ENCODE data around the gene IL17RE.

IL17RE gene

GRCh38 chr3:9876991-9877390 lies 25.7 kb upstream of the IL17RE start:
- H2AFZ ChIP-seq (ENCODE audit: low read depth, low read length): no peak overlapping the region
- no peak overlapping the region for H3K27ac ChIP-seq (ENCODE audit: low read length)
- H3K9ac ChIP-seq (ENCODE audit: low read length): no peak overlapping the region
- H3K36me3 ChIP-seq (replicated peaks; ENCODE audit: low read depth, low read length): no peaks in the 10 kb centered on the region
- no peak overlapping the region for H3K4me3 ChIP-seq (ENCODE audit: low read length)
- TF ChIP-seq, protein P1, sequence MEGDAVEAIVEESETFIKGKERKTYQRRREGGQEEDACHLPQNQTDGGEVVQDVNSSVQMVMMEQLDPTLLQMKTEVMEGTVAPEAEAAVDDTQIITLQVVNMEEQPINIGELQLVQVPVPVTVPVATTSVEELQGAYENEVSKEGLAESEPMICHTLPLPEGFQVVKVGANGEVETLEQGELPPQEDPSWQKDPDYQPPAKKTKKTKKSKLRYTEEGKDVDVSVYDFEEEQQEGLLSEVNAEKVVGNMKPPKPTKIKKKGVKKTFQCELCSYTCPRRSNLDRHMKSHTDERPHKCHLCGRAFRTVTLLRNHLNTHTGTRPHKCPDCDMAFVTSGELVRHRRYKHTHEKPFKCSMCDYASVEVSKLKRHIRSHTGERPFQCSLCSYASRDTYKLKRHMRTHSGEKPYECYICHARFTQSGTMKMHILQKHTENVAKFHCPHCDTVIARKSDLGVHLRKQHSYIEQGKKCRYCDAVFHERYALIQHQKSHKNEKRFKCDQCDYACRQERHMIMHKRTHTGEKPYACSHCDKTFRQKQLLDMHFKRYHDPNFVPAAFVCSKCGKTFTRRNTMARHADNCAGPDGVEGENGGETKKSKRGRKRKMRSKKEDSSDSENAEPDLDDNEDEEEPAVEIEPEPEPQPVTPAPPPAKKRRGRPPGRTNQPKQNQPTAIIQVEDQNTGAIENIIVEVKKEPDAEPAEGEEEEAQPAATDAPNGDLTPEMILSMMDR (IDR thresholded peaks at IDR 0.05; ENCODE audit: low read depth, low read length): no peak
- no peak for TF ChIP-seq EZH2phosphoT487 (IDR thresholded peaks at IDR 0.05; ENCODE audit: low read depth)
- no peaks in the 10 kb centered on the region for H3K27me3 ChIP-seq (ENCODE audit: low read depth, low read length)
- H3K9me3 ChIP-seq (ENCODE audit: insufficient read depth, low read length): no peaks in the 10 kb centered on the region
- peaks cover 4% of the 10 kb centered on the region; the same call in 1 of the 2 replicates for H3K4me1 ChIP-seq (ENCODE audit: low read length)
- no peak overlapping the region for H3K4me2 ChIP-seq (ENCODE audit: low read length)
- no peaks in the 10 kb centered on the region for H3K79me2 ChIP-seq (ENCODE audit: low read length)
- H4K20me1 ChIP-seq (ENCODE audit: insufficient read depth, low read length): no peaks in the 10 kb centered on the region

- H4K20me1 ChIP-seq (ENCODE audit: insufficient read depth, low read length): no peaks in the 10 kb centered on the region
- H3K79me2 ChIP-seq (ENCODE audit: low read length): no peaks in the 10 kb centered on the region
- no peak overlapping the region for H3K27ac ChIP-seq (ENCODE audit: low read length)
- H3K36me3 ChIP-seq (replicated peaks; ENCODE audit: low read depth, low read length): no peaks in the 10 kb centered on the region
- H3K4me1 ChIP-seq (ENCODE audit: low read length): peaks cover 4% of the 10 kb centered on the region; the same call in 1 of the 2 replicates
- H3K9me3 ChIP-seq (ENCODE audit: insufficient read depth, low read length): no peaks in the 10 kb centered on the region
- no peak overlapping the region for H2AFZ ChIP-seq (ENCODE audit: low read depth, low read length)
- H3K27me3 ChIP-seq (ENCODE audit: low read depth, low read length): no peaks in the 10 kb centered on the region
- TF ChIP-seq, protein P1 (IDR thresholded peaks at IDR 0.05; ENCODE audit: low read depth, low read length): no peak
- TF ChIP-seq EZH2phosphoT487 (IDR thresholded peaks at IDR 0.05; ENCODE audit: low read depth): no peak
- no peak overlapping the region for H3K4me2 ChIP-seq (ENCODE audit: low read length)
- no peak overlapping the region for H3K4me3 ChIP-seq (ENCODE audit: low read length)
- no peak overlapping the region for H3K9ac ChIP-seq (ENCODE audit: low read length)
Observed at GRCh38 chr3:9878700-9879099, 23.9 kb upstream of the IL17RE start.

GRCh38 chr3:9879830-9880549 lies 22.7 kb upstream of the IL17RE start, which contains the start of gene CIDEC:
Gene CIDEC (minus strand): TSS chr3:9880253. CDS start chr3:9878486, 1,767 bp downstream.
- Histone ChIP-seq H3K4me2 (ENCODE audit: low read length) (no peak within 1 kb of the TSS), H2AFZ (ENCODE audit: low read depth, low read length) (no peak within 1 kb of the TSS)

GRCh38 chr3:9881441-9881840 lies 21.2 kb upstream of the IL17RE start:
- H3K36me3 ChIP-seq (replicated peaks; ENCODE audit: low read depth, low read length): no peaks in the 10 kb centered on the region
- H3K4me3 ChIP-seq (ENCODE audit: low read length): no peak overlapping the region
- TF ChIP-seq EZH2phosphoT487 (IDR thresholded peaks at IDR 0.05; ENCODE audit: low read depth): no peak
- TF ChIP-seq, protein P1 (IDR thresholded peaks at IDR 0.05; ENCODE audit: low read depth, low read length): no peak
- H3K27ac ChIP-seq (ENCODE audit: low read length): no peak overlapping the region
- H3K27me3 ChIP-seq (ENCODE audit: low read depth, low read length): no peaks in the 10 kb centered on the region
- no peaks in the 10 kb centered on the region for H3K79me2 ChIP-seq (ENCODE audit: low read length)
- H3K4me1 ChIP-seq (ENCODE audit: low read length): peaks cover 4% of the 10 kb centered on the region; the same call in 1 of the 2 replicates
- no peaks in the 10 kb centered on the region for H3K9me3 ChIP-seq (ENCODE audit: insufficient read depth, low read length)
- no peak overlapping the region for H2AFZ ChIP-seq (ENCODE audit: low read depth, low read length)
- no peaks in the 10 kb centered on the region for H4K20me1 ChIP-seq (ENCODE audit: insufficient read depth, low read length)
- H3K9ac ChIP-seq (ENCODE audit: low read length): no peak overlapping the region
- no peak overlapping the region for H3K4me2 ChIP-seq (ENCODE audit: low read length)

More at GRCh38 chr3:9879830-9880549, 22.7 kb upstream of the IL17RE start, which contains the start of gene CIDEC:
- Histone ChIP-seq H3K36me3 (replicated peaks; ENCODE audit: low read depth, low read length) (no peaks in the 10 kb centered on the region), H3K4me1 (ENCODE audit: low read length) (peaks cover 4% of the 10 kb centered on the region; the same call in 1 of the 2 replicates), H3K27me3 (ENCODE audit: low read depth, low read length) (no peaks in the 10 kb centered on the region), H4K20me1 (ENCODE audit: insufficient read depth, low read length) (no peaks in the 10 kb centered on the region), H3K79me2 (ENCODE audit: low read length) (no peaks in the 10 kb centered on the region), H3K27ac (ENCODE audit: low read length) (no peak within 1 kb of the TSS), H3K9me3 (ENCODE audit: insufficient read depth, low read length) (no peaks in the 10 kb centered on the region), H3K4me3 (ENCODE audit: low read length) (no peak within 1 kb of the TSS), H3K9ac (ENCODE audit: low read length) (no peak within 1 kb of the TSS)
- no peak for TF ChIP-seq EZH2phosphoT487 (IDR thresholded peaks at IDR 0.05; ENCODE audit: low read depth)
- TF ChIP-seq, protein P1 (IDR thresholded peaks at IDR 0.05; ENCODE audit: low read depth, low read length): no peak

Measured in OCI-LY3 (cell line).